ENCODE data around the gene KCND2. TPM values are rescaled to one million over a fixed set of nuclear protein-coding genes. Genes with fewer than 3 reads are reported as not detected.

Gene KCND2
- total RNA-seq, 1 donor from 2014 or later = 3.7 TPM

- H3K27ac Mint-ChIP-seq = no peak overlapping the region
- TF ChIP-seq, protein P1, sequence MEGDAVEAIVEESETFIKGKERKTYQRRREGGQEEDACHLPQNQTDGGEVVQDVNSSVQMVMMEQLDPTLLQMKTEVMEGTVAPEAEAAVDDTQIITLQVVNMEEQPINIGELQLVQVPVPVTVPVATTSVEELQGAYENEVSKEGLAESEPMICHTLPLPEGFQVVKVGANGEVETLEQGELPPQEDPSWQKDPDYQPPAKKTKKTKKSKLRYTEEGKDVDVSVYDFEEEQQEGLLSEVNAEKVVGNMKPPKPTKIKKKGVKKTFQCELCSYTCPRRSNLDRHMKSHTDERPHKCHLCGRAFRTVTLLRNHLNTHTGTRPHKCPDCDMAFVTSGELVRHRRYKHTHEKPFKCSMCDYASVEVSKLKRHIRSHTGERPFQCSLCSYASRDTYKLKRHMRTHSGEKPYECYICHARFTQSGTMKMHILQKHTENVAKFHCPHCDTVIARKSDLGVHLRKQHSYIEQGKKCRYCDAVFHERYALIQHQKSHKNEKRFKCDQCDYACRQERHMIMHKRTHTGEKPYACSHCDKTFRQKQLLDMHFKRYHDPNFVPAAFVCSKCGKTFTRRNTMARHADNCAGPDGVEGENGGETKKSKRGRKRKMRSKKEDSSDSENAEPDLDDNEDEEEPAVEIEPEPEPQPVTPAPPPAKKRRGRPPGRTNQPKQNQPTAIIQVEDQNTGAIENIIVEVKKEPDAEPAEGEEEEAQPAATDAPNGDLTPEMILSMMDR (IDR thresholded peaks at IDR 0.05; ENCODE audit: unreplicated experiment) = no peak
- no peaks in the 10 kb centered on the region for H3K27me3 Mint-ChIP-seq (ENCODE audit: low read depth)
- no peaks in the 10 kb centered on the region for H3K9me3 Mint-ChIP-seq
- no peaks in the 10 kb centered on the region for H3K36me3 Mint-ChIP-seq
- H3K4me3 Mint-ChIP-seq = no peak overlapping the region
- no peak for DNase-seq (ENCODE audit: low spot score in 2 of 2, unreplicated experiment in 2 of 2)
- peaks cover 35% of the 10 kb centered on the region for H3K4me1 Mint-ChIP-seq
Measured at GRCh38 chr7:120502132-120502531, 229.2 kb downstream of the KCND2 start.

DNA sequence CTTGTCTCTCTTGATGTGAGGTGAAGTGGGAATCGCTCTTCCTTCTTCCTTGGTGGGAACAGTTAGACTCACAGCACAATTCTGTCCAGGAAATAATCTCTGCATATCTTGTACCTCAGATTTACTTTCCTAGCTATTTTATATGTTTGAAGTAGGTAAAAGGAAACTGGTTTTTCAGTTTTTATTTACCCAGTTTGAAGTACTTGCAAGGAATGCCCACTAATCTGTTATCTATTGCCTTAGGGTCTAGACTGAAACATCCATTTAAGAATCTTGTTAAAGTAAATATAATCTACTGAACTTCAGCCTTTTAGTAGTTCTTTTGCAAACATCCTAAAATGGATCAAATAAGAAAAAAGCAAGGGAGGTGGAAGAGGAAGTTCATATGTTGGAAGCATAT lies 229.8 kb downstream of the KCND2 start:
- no peaks in the 10 kb centered on the region for H3K36me3 Mint-ChIP-seq
- H3K4me3 Mint-ChIP-seq = no peak overlapping the region
- DNase-seq (ENCODE audit: low spot score in 2 of 2, unreplicated experiment in 2 of 2) = no peak
- TF ChIP-seq, protein P1 (IDR thresholded peaks at IDR 0.05; ENCODE audit: unreplicated experiment) = no peak
- H3K27me3 Mint-ChIP-seq (ENCODE audit: low read depth) = no peaks in the 10 kb centered on the region
- peaks cover 40% of the 10 kb centered on the region for H3K4me1 Mint-ChIP-seq
- H3K27ac Mint-ChIP-seq = no peak overlapping the region
- H3K9me3 Mint-ChIP-seq = no peaks in the 10 kb centered on the region

- TF ChIP-seq, protein P1 (IDR thresholded peaks at IDR 0.05; ENCODE audit: unreplicated experiment) = no peak
- H3K4me1 Mint-ChIP-seq = peaks cover 40% of the 10 kb centered on the region
- H3K36me3 Mint-ChIP-seq = no peaks in the 10 kb centered on the region
- no peak overlapping the region for H3K27ac Mint-ChIP-seq
- H3K9me3 Mint-ChIP-seq = no peaks in the 10 kb centered on the region
- DNase-seq (ENCODE audit: low spot score in 2 of 2, unreplicated experiment in 2 of 2) = no peak
- peaks cover 2% of the 10 kb centered on the region for H3K27me3 Mint-ChIP-seq (ENCODE audit: low read depth)
- no peak overlapping the region for H3K4me3 Mint-ChIP-seq
Measured at GRCh38 chr7:120504386-120504785, 231.4 kb downstream of the KCND2 start.

DNA sequence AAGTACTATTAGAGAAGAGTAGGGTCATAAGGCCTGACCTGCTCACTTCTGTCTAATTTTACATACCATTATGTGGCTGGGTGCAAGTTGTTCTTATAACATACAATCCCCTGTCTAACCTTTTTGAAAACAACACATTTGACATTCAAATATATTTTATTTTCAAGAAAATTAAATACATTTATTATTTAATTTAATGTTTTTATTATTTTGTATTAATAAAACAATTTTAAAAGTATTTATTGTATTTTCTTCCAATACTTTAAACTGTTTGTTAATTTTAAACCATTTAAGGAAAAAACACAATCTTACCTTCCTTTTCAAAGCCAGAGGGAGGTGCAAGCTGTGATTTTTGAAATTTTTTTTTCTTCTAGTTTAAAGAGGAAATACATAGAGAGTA lies 232.8 kb downstream of the KCND2 start:
- no peak for DNase-seq (ENCODE audit: low spot score in 2 of 2, unreplicated experiment in 2 of 2)
- Mint-ChIP-seq H3K9me3 (no peaks in the 10 kb centered on the region), H3K4me3 (no peak overlapping the region), H3K27me3 (ENCODE audit: low read depth) (peaks cover 5% of the 10 kb centered on the region), H3K4me1 (peaks cover 40% of the 10 kb centered on the region), H3K27ac (no peak overlapping the region), H3K36me3 (no peaks in the 10 kb centered on the region)
- TF ChIP-seq, protein P1 (IDR thresholded peaks at IDR 0.05; ENCODE audit: unreplicated experiment) = no peak

- Mint-ChIP-seq H3K27me3 (ENCODE audit: low read depth) (peaks cover 32% of the 10 kb centered on the region), H3K9me3 (no peaks in the 10 kb centered on the region), H3K4me1 (peaks cover 7% of the 10 kb centered on the region), H3K27ac (no peak overlapping the region), H3K4me3 (no peak overlapping the region), H3K36me3 (no peaks in the 10 kb centered on the region)
- TF ChIP-seq, protein P1 (IDR thresholded peaks at IDR 0.05; ENCODE audit: unreplicated experiment) = no peak
- DNase-seq (ENCODE audit: low spot score in 2 of 2, unreplicated experiment in 2 of 2) = no peak
Measured at GRCh38 chr7:120512701-120513100, 239.7 kb downstream of the KCND2 start.

- Mint-ChIP-seq H3K4me1 (peaks cover 4% of the 10 kb centered on the region), H3K27me3 (ENCODE audit: low read depth) (peaks cover 26% of the 10 kb centered on the region), H3K9me3 (no peaks in the 10 kb centered on the region), H3K4me3 (no peak overlapping the region), H3K27ac (no peak overlapping the region), H3K36me3 (no peaks in the 10 kb centered on the region)
- DNase-seq (ENCODE audit: low spot score in 2 of 2, unreplicated experiment in 2 of 2) = no peak
- TF ChIP-seq, protein P1 (IDR thresholded peaks at IDR 0.05; ENCODE audit: unreplicated experiment) = no peak
Measured at GRCh38 chr7:120519224-120519623, 246.2 kb downstream of the KCND2 start.
